Measurements from ENCODE around the gene ELP2.

DNA sequence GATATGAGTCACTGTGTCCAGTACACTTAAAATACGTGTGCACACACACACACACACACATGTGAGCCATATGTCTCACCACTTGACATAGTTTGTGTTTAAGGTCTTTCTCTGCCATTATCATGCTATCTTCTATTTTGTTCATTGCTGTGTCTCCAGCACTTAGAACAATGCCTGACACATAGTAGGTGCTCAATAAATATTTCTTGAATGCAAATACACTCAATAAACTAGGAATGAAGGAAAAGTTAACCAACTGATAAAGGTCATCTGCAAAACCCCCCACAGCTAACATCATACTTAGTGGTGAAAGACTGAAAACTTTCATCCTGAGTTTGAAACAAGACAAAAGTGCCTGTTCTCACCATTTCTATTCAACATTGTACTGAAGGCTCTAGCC lies 62.0 kb downstream of the ELP2 start:
- TF ChIP-seq, protein P1, sequence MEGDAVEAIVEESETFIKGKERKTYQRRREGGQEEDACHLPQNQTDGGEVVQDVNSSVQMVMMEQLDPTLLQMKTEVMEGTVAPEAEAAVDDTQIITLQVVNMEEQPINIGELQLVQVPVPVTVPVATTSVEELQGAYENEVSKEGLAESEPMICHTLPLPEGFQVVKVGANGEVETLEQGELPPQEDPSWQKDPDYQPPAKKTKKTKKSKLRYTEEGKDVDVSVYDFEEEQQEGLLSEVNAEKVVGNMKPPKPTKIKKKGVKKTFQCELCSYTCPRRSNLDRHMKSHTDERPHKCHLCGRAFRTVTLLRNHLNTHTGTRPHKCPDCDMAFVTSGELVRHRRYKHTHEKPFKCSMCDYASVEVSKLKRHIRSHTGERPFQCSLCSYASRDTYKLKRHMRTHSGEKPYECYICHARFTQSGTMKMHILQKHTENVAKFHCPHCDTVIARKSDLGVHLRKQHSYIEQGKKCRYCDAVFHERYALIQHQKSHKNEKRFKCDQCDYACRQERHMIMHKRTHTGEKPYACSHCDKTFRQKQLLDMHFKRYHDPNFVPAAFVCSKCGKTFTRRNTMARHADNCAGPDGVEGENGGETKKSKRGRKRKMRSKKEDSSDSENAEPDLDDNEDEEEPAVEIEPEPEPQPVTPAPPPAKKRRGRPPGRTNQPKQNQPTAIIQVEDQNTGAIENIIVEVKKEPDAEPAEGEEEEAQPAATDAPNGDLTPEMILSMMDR (IDR thresholded peaks at IDR 0.05; ENCODE audit: low read depth, low read length, missing input control): no peak
- TF ChIP-seq TAF1 (conservative IDR thresholded peaks at IDR 0.05) (no peak), GABPA (IDR thresholded peaks at IDR 0.05 in 1 of 2, conservative IDR thresholded peaks at IDR 0.05 in 1 of 2) (no peak), EGR1 (IDR thresholded peaks at IDR 0.05; ENCODE audit: low read depth in 2 of 2) (no peak), SP1 (IDR thresholded peaks at IDR 0.05) (no peak)
- TF ChIP-seq, protein P2, sequence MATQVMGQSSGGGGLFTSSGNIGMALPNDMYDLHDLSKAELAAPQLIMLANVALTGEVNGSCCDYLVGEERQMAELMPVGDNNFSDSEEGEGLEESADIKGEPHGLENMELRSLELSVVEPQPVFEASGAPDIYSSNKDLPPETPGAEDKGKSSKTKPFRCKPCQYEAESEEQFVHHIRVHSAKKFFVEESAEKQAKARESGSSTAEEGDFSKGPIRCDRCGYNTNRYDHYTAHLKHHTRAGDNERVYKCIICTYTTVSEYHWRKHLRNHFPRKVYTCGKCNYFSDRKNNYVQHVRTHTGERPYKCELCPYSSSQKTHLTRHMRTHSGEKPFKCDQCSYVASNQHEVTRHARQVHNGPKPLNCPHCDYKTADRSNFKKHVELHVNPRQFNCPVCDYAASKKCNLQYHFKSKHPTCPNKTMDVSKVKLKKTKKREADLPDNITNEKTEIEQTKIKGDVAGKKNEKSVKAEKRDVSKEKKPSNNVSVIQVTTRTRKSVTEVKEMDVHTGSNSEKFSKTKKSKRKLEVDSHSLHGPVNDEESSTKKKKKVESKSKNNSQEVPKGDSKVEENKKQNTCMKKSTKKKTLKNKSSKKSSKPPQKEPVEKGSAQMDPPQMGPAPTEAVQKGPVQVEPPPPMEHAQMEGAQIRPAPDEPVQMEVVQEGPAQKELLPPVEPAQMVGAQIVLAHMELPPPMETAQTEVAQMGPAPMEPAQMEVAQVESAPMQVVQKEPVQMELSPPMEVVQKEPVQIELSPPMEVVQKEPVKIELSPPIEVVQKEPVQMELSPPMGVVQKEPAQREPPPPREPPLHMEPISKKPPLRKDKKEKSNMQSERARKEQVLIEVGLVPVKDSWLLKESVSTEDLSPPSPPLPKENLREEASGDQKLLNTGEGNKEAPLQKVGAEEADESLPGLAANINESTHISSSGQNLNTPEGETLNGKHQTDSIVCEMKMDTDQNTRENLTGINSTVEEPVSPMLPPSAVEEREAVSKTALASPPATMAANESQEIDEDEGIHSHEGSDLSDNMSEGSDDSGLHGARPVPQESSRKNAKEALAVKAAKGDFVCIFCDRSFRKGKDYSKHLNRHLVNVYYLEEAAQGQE (IDR thresholded peaks at IDR 0.05): no peak
- TF ChIP-seq, protein P3, sequence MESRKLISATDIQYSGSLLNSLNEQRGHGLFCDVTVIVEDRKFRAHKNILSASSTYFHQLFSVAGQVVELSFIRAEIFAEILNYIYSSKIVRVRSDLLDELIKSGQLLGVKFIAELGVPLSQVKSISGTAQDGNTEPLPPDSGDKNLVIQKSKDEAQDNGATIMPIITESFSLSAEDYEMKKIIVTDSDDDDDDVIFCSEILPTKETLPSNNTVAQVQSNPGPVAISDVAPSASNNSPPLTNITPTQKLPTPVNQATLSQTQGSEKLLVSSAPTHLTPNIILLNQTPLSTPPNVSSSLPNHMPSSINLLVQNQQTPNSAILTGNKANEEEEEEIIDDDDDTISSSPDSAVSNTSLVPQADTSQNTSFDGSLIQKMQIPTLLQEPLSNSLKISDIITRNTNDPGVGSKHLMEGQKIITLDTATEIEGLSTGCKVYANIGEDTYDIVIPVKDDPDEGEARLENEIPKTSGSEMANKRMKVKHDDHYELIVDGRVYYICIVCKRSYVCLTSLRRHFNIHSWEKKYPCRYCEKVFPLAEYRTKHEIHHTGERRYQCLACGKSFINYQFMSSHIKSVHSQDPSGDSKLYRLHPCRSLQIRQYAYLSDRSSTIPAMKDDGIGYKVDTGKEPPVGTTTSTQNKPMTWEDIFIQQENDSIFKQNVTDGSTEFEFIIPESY (IDR thresholded peaks at IDR 0.05): no peak

Measured in liver (tissue), 3 donors.